Left ventricle myocardium inferior (tissue), 1 donor: ENCODE results near the gene SEH1L. TPM values are rescaled to one million over a fixed set of nuclear protein-coding genes. Genes with fewer than 3 reads are reported as not detected.

Experiments
- DNase-seq: peaks from one replicate; pipeline ENCODE4 v3.0.0-alpha.2; 2020
- H3K27ac ChIP-seq: fragments of 200-600 bp; replicated peaks from 2 replicates; pipeline ENCODE4 v1.8.0; 2021
- H3K27me3 ChIP-seq: fragments of 200-600 bp; 2 replicates; pipeline ENCODE4 v1.8.0; 2021; ENCODE audit warnings: low read depth
- H3K36me3 ChIP-seq: fragments of 200-600 bp; 2 replicates; pipeline ENCODE4 v1.8.0; 2021
- H3K4me1 ChIP-seq: fragments of 200-600 bp; 2 replicates; pipeline ENCODE4 v1.8.0; 2021
- H3K4me3 ChIP-seq: fragments of 200-600 bp; 2 replicates; pipeline ENCODE4 v1.8.0; 2021; ENCODE audit warnings: mild to moderate bottlenecking, moderate library complexity
- H3K9me3 ChIP-seq: fragments of 200-600 bp; replicated peaks from 2 replicates; pipeline ENCODE4 v1.8.0; 2021
- intact Hi-C: fragments of 100-400 bp; cut with micrococcal nuclease; formaldehyde crosslinking; loops from one replicate; pipeline ENCODE4 v1.11.0; 2022
- total RNA-seq: library from RNA; stranded (reverse); fragmentation: NEBNext Ultra II Directional; extraction: Animal tissue kit (Norgen Biotek cat#: 25700); gene quantifications from one replicate; pipeline ENCODE4 v1.2.1, GENCODE V29; 2021
- TF ChIP-seq, protein P1 (sequence below): fragments of 200-600 bp; IDR thresholded peaks from 2 replicates; pipeline ENCODE4 v1.8.0; 2021; ENCODE audit warnings: antibody characterized with exemption, mild to moderate bottlenecking, borderline replicate concordance
- donor health status: DM: no; HTN: yes; CAD: no; lungs with severe emphysema.

Gene SEH1L
- total RNA-seq, 1 donor from 2014 or later, result 18.1 TPM

- intact Hi-C loops, result loop anchor here (10.0 kb wide), 1 partner anchor 150 kb away; no protein-coding TSS in a partner anchor
- Histone ChIP-seq H3K4me1 (peaks cover 20% of the 10 kb centered on the region), H3K27me3 (no peaks in the 10 kb centered on the region), H3K9me3 (no peaks in the 10 kb centered on the region), H3K36me3 (peaks cover 42% of the 10 kb centered on the region), H3K4me3 (no peak overlapping the region), H3K27ac (no peak overlapping the region)
- TF ChIP-seq, protein P1, sequence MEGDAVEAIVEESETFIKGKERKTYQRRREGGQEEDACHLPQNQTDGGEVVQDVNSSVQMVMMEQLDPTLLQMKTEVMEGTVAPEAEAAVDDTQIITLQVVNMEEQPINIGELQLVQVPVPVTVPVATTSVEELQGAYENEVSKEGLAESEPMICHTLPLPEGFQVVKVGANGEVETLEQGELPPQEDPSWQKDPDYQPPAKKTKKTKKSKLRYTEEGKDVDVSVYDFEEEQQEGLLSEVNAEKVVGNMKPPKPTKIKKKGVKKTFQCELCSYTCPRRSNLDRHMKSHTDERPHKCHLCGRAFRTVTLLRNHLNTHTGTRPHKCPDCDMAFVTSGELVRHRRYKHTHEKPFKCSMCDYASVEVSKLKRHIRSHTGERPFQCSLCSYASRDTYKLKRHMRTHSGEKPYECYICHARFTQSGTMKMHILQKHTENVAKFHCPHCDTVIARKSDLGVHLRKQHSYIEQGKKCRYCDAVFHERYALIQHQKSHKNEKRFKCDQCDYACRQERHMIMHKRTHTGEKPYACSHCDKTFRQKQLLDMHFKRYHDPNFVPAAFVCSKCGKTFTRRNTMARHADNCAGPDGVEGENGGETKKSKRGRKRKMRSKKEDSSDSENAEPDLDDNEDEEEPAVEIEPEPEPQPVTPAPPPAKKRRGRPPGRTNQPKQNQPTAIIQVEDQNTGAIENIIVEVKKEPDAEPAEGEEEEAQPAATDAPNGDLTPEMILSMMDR, result no peak
- DNase-seq, result no peak
Observed at GRCh38 chr18:13005289-13005688, 57.5 kb downstream of the SEH1L start.

GRCh38 chr18:13006531-13007247 is 58.9 kb downstream of the SEH1L start:
- Histone ChIP-seq H3K4me3 (no peak overlapping the region), H3K27ac (no peak overlapping the region), H3K27me3 (no peaks in the 10 kb centered on the region), H3K9me3 (no peaks in the 10 kb centered on the region), H3K4me1 (peaks cover 20% of the 10 kb centered on the region), H3K36me3 (peaks cover 42% of the 10 kb centered on the region)
- intact Hi-C loops, result loop anchor here (10.0 kb wide), 1 partner anchor 148 kb away; no protein-coding TSS in a partner anchor
- TF ChIP-seq, protein P1, result no peak
- DNase-seq, result no peak

DNA sequence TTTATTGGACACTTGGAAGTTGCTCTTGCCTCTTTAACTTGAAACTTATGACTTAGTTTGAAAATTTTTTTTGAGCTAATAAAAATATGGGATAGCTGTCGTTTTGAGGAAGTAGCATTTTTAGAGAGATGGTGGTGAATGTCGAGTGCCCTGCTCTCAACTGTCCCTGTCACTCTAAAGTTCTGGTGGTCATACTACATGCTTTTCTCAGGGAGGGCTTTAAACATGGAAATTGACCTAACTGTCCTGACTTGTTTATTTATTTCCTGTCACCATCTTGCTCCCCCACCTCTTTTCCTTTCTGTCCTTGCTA is 59.4 kb downstream of the SEH1L start:
- Histone ChIP-seq H3K4me3 (no peak overlapping the region), H3K36me3 (peaks cover 42% of the 10 kb centered on the region), H3K9me3 (no peaks in the 10 kb centered on the region), H3K4me1 (peaks cover 20% of the 10 kb centered on the region), H3K27me3 (no peaks in the 10 kb centered on the region), H3K27ac (no peak overlapping the region)
- intact Hi-C loops, result loop anchor here (10.0 kb wide), 1 partner anchor 148 kb away; no protein-coding TSS in a partner anchor
- TF ChIP-seq, protein P1, result no peak
- no peak for DNase-seq

DNA sequence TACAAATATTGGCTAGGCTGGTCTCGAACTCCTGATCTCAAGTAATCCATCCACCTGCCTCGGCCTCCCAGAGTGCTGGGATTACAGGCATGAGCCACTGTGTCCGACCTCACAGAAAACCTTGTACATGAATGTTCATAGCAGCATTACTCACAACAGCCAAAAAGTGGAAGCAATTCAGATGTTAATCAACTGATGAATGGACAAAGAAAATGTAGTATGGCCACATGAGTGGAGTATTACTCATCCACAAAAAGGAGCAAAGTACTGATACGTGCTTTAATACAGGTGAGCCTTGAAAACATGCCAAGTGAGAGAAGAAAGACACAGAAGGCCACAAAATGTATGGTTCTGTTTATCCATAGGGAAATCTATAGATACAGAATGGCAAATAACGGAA is 63.9 kb downstream of the SEH1L start:
- Histone ChIP-seq H3K27me3 (no peaks in the 10 kb centered on the region), H3K4me3 (no peak overlapping the region), H3K36me3 (peaks cover 75% of the 10 kb centered on the region), H3K9me3 (no peaks in the 10 kb centered on the region), H3K4me1 (peaks cover 37% of the 10 kb centered on the region), H3K27ac (no peak overlapping the region)
- TF ChIP-seq, protein P1, result no peak
- DNase-seq, result no peak
- intact Hi-C loops, result no loop called here

- no peak for DNase-seq
- Histone ChIP-seq H3K27me3 (no peaks in the 10 kb centered on the region), H3K36me3 (peaks cover 90% of the 10 kb centered on the region), H3K4me3 (no peak overlapping the region), H3K27ac (peak overlapping the region; percentile 52), H3K9me3 (no peaks in the 10 kb centered on the region), H3K4me1 (peaks cover 39% of the 10 kb centered on the region)
- TF ChIP-seq, protein P1, result no peak
- intact Hi-C loops, result no loop called here
Observed at GRCh38 chr18:13014232-13014631, 66.4 kb downstream of the SEH1L start.
